Central memory CD4-positive, alpha-beta T cell (primary cell): ENCODE results near the gene FLOT2.
"Not testable (repeated sequence)": the region's sequence is repeated elsewhere in the genome, so short reads cannot be mapped to it uniquely, and the experiment has no call there.

Experiments used
- DNase-seq: peaks from one replicate; pipeline ENCODE4 v3.0.0; 2022

Gene FLOT2

DNA sequence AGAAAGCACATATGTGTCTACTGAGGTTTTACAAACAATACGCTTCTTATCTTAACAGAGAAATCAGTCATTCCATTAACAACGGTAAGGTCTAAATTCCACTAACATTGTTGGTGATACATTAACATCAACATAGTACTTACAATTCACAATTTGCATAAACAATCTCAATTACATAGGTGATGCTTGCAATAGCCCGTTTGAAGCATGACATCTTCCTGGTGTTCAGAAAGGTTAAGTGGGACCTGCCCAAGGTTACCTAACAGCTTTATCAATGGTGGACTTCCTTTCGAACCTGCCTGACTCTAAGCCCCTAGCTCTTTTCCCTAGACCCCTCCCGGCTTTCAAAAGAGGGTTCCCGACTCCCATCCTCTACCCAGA lies 55.6 kb downstream of the FLOT2 start:
- no peak for DNase-seq

DNA sequence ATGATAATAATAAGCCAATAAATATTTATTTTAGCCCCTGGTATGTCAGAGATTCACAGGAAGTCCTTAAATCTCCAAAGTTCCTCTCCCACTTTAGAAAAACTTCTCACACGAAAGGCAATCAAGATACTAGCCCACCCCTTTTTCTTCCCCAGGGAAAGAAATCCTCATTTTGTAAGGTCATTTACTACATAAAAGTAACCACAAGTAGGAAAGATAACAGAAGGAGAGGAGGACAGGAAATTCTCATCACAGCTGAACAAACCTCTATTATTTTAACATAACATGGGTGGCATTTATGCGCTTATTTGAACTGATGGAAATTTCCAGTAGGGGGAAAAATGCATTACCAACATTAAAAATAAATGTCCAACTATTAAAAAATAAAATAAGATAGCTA lies 58.3 kb downstream of the FLOT2 start:
- DNase-seq, result no peak

DNA sequence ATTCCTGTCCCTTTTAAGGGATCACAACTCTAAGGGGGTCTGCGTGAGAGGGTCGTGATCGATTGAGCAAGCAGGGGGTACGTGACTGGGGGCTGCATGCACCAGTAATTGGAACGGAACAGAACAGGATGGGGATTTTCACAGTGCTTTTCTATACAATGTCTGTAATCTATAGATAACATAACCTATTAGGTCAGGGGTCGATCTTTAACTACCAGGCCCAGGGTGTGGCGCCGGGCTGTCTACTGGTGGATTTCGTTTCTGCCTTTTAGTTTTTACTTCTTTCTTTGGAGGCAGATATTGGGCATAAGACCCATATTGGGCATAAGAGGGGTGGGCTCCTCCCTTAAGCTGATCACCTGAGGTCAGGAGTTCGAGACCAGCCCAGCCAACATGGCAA lies 61.0 kb downstream of the FLOT2 start:
- not testable (repeated sequence) for DNase-seq

DNA sequence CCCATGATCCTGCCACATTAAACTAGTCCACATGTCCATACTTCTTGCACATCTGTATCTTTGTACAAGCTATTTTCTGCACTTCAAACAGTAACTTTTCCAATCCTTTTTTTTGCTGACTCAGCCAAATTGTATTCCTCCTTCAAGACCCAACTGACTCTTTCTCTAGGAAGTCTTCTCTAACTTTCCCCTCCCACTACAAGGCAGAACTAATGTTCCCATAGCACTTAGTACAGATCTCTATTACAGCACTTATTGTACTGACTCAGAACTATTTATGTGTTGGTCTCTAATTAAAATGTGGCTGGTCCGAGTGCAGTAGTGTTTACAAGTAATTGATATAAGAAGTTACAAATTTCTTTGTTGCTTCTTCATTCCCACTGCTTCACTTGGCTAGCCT lies 63.1 kb downstream of the FLOT2 start:
- DNase-seq, result no peak
